Hepatic stellate cell (primary cell): ENCODE results near the gene ADCY10.
"Not testable (repeated sequence)": the region's sequence is repeated elsewhere in the genome, so short reads cannot be mapped to it uniquely, and the experiment has no call there.

ENCODE experiments used
- DNase-seq: peaks from one replicate; pipeline ENCODE4 v3.0.0; 2011; ENCODE audit warnings: low spot score

ADCY10 gene

GRCh38 chr1:167881069-167881468 lies 32.9 kb downstream of the ADCY10 start:
- DNase-seq, result no peak

DNA sequence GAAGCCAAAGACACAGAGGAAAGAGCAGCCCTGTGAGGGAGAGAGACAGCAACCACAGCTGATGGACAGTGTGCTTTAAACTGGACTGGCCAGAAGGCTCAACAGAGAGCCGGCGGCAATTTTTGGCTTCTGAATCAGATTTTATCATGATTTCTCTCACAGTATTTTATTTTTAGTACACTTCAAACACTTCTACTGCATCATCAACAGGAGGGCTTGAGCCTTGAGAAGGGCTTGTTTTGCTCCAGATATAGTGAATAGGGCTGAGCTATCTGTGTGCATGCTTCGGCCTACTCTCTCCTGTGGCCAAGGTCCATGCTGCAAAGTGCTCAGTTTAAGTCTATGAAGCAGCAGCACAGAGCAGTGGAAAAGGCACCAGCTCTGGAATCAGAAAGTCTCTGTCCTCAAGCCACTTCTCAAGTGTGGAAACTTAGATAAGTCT lies 33.3 kb downstream of the ADCY10 start:
- DNase-seq, result no peak

DNA sequence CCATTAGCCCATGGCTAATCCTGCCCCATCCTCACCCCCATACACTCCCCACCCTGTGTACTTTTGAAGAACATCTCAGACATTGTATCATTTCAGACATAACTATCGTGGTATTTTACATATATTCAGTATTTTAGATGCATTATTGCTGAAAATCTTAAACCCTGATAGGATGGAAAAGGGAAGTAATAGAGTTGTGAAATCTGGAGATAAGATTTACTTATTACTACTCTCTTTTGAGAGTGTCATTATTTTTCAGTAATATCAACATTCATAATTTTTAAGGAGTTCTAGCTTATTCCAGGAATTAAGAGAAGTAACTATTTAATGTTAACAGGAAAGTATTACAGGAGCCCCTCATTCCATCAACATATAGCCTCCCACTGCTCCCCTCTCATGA lies 34.4 kb downstream of the ADCY10 start:
- no peak for DNase-seq

DNA sequence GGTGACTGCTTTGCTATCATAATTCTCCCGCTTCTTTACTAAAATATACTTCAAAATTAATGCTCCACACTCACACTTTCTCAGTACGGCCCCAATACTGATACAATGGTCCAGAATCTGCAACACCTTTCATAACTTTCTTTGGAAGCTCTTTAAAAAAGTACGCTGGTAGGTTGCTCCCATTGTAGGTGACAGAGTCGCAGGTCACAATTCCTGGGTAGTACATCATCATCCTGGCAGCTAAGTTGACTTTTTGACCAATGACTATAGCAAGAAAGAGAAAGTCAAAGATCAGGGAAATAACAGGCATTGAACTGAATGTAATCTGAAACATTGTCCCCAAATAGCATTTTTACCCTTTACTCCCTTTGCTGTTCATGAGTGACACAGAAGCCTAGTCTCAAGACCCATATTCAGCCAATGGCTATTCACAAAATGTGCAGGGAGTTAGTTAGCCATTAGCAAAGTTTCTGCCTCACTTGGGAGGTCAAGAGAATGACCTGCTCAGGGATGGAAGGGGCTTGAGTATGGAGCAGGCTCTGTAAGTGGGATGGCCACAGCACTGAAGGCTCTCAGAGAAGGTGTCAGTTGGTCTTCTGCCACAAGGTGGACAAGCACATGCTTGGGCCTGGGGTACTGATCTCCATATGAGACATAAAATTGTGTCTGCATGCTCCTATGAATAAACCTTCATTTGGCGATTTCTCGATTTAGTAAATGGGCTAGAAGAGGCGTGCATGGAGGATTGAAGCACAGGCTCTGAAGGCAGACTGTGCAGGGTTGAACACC lies 35.4 kb downstream of the ADCY10 start:
- DNase-seq, result no peak

DNA sequence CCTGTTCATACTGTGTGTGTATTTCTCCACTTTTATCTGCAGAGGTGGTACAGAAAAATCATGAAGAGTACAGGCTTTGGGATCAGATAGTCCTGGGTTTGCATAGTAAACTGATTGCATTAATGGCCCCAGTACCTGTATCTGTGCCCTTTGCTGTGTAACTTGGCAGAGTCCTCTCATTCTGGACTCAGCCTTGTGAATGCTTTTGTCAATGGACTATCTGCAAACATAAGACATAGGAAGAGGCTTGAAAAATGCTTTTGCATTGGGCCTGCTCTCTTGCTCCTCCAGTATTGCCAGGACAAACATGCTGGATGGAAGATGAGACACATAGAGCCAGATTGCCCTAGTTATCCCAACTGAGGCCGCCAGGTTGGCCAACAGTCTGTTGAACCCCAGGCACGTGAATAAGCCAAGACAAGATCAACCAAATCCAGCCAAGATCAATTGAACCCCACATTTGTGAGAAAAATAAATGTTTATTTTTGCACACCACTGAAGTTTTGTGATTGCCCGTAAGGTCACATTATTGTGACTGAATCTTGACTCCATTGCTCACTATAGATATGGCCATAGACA lies 37.2 kb downstream of the ADCY10 start:
- no peak for DNase-seq

DNA sequence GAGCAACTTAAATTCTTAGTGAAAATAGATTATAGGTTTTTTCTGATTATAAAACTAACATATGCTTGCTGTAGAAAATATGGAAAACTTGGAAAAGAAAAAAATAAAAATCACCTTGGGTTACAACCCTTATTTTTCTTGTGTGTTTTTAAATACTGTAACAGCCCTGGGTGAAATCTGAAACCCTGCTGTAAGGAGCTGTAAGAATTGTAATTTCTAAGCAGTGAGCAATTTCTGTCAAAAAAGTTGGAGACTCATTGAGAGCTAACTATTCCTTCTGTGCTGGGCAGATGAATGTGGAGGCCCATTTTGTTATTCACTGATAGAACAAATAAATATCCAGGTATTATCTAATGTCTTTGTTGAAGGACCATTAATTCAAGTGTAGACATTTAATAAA lies 42.6 kb downstream of the ADCY10 start:
- DNase-seq, result no peak

GRCh38 chr1:167869157-167870001 lies 44.6 kb downstream of the ADCY10 start:
- DNase-seq, result not testable (repeated sequence)

DNA sequence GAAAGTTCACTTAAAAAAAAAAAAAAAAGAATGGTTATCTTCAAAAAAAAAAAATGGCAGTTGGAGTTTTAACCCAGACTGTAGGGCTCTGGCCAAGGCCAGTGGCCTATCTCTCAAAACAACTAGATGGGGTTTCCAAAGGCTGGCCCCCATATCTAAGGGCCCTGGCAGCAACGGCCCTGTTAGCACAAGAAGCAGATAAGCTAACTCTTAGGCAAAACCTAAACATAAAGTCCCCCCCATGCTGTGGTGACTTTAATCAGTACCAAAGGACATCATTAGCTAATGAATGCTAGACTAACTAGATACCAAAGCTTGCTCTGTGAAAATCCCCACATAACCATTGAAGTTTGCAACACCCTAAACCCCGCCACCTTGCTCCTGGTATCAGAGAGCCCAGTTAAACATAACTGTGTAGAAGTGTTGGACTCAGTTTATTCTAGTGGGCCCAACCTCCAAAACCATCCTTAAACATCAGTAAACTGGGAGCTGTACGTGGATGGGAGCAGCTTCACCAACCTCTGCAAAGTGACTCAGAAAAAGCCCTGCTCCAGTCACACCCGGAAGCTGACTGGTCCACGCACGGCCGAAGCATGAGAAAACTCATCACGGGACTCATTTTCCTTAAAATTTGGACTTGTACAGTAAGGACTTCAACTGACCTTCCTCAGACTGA lies 47.1 kb downstream of the ADCY10 start:
- not testable (repeated sequence) for DNase-seq

GRCh38 chr1:167866326-167866725 lies 47.6 kb downstream of the ADCY10 start:
- not testable (repeated sequence) for DNase-seq

GRCh38 chr1:167865804-167866308 lies 48.1 kb downstream of the ADCY10 start:
- not testable (repeated sequence) for DNase-seq

DNA sequence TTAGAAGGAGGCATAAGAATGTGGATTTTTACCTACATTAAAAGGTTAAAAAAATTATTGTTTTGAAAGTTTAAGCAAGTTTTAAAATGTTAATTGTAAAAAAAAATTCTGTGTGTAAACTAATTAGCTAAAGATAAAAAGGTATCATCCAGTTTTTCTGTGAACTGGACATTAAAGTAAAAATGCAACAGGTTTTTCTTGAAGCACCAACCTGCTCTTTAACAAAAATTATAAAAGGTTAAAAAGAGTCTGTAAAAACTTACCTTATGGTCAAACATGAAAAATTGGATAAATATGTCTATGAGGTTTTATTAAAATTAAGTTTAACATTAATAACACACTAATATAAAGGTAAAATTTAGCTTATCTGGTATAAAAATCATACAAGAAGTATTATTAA lies 48.7 kb downstream of the ADCY10 start:
- DNase-seq, result not testable (repeated sequence)

GRCh38 chr1:167864392-167865032 lies 49.4 kb downstream of the ADCY10 start:
- no peak for DNase-seq

DNA sequence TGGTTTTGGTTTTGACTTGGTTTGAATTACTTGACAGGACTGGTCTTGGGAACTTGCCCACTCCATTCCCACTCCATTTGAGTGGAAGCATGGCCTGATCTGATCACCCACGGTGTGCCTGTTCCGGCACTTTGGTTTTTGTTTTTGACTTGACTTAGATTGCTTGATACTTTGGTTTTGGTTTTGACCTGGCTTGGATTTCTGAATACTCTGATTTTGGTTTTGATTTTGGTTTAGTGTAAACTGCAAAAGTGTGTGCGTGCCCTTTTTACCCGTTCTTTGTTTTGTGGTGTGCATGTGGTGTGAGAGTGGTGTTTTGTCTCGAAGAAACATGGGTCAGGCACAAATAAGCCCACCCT lies 50.0 kb downstream of the ADCY10 start:
- DNase-seq, result no peak

DNA sequence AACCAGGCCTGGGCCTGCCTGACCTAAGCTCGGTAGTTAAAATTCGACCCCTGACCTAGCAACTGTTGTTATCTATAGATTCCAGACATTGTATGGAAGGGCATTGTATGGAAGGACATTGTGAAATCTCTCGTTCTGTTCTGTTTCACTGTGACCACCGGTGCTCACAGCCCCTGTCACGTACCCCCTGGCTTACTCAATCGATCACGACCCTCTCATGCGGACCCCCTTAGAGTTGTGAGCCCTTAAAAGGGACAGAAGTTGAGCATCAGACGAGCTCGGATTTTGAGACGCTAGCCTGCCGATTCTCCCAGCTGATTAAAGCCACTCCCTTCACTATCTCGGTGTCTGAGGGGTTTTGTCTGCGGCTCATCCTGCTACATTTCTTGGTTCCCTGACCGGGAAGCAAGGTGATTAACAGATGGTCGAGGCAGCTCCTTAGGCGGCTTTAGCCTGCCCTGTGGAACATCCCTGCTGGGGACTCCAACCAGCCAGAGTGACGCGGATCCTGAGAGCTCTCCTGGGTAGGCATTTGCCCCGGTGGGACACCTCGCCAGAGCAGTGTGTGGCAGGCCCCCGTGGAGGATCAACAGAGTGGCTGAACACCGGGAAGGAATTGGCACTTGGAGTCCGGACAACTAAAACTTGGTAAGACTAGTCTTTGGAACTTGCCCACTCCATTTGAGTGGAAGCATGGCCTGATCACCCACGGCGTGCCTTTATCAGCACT lies 50.6 kb downstream of the ADCY10 start:
- DNase-seq, result not testable (repeated sequence)

DNA sequence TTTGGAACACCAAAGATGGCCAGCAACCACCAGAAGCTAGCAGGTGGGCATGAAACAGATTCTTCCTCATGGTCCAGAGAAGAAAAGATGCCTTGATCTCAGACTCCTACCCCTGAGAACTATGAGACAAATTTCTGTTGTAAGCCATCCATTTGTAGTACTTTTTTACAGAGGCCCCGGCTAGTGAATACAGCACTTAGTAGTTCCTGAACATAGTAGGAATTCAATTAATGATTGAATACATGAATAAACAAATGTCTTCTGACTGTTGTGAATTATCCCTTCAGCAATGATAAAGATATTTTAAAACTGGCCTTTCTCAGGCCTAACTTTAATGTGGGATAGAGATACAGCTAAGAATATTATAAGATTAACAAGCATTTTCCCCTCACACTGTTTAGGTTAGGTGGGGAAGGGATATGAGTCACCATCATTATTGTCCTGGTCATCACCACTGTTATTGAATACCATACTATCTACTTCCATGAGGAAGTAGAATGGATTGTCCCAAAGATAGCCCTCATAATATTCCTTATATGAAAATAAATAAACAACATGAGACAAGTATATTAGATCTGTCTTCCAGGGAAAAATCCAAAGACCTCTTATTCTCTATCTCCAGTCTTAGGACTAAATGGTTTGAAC lies 51.4 kb downstream of the ADCY10 start:
- peak; percentile 34 for DNase-seq

DNA sequence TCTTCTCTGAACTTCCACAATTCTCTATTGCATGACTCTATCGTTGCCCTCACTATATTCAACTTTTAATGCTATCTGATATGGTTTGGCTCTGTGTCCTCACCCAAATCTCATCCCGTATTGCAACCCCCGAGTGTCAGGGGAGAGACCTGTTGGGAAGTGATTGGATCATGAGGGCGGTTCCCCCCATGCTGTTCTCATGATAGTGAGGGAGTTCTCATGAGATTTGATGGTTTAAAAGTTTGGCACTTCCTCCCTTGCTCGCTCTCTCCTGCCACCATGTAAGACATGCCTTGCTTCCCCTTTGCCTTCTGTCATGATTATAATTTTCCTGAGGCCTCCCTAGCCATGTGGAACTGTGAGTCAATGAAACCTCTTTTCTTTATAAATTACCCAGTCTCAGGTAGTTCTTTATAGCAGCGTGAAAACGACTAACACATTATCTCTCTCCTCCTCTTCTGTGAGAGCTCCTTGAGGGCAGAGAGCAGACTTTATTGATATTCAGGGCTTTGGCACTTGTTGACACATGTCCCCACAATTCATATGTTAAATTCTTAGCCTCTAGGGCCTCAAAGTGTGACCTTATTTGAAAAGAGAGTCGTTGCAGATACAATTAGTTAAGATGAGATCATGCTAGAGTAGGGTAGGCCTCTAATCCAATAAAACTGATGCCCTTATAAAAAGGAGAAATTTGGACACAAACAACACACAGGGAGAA lies 52.1 kb downstream of the ADCY10 start:
- no peak for DNase-seq

- no peak for DNase-seq
These were observed 53.6 kb downstream of the ADCY10 start for GRCh38 chr1:167860231-167860923.

GRCh38 chr1:167856711-167857418 lies 57.1 kb downstream of the ADCY10 start:
- DNase-seq, result no peak
